Measurements from ENCODE around the gene LGALS1. TPM values are rescaled to one million over a fixed set of nuclear protein-coding genes. Genes with fewer than 3 reads are reported as not detected.
"Not testable (repeated sequence)": the region's sequence is repeated elsewhere in the genome, so short reads cannot be mapped to it uniquely, and the experiment has no call there.

The LGALS1 gene
- total and polyA plus RNA-seq, 2 experiments from 2014 or later: 568 to 780 TPM

DNA sequence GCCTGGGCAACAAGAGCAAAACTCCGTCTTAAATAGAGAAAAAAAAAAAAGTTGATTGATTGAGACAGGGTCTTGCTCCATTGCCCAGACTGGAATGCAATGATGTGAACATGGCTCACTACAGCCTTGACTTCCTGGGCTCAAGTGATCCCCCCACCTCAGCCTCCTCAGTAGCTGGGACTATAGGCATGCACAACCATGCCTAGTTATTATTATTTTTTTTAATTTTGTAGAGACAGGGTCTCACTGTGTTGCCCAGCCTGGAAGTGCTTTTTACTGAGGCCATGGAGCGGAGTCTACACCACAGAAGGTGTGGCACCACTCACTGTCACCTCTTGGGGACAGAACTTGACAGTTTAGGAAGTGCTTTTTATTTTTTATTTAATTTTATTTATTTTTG lies 39.2 kb downstream of the LGALS1 start:
- 88% methylated on average over 2 of the region's 2 CpGs for WGBS (ENCODE audit: low lambda C conversion rate, missing lambda C conversion rate)
- Histone ChIP-seq H3K4me2 (no peak overlapping the region), H3K27ac (no peak overlapping the region), H3K9me2 (replicated peaks; ENCODE audit: insufficient read depth) (no peaks in the 10 kb centered on the region), H2AFZ (no peak overlapping the region), H3K4me1 (ENCODE audit: insufficient read depth) (no peaks in the 10 kb centered on the region), H3K9me3 (ENCODE audit: low read depth) (no peaks in the 10 kb centered on the region), H3K36me3 (replicated peaks; ENCODE audit: insufficient read depth, low read depth) (no peaks in the 10 kb centered on the region), H4K20me1 (ENCODE audit: insufficient read depth, poor library complexity, severe bottlenecking) (no peaks in the 10 kb centered on the region), H3K79me2 (no peaks in the 10 kb centered on the region), H3K27me3 (no peaks in the 10 kb centered on the region), H3K4me3 (no peak overlapping the region)
- no peak for DNase-seq (ENCODE audit: low spot score)
- TF ChIP-seq, protein P1, sequence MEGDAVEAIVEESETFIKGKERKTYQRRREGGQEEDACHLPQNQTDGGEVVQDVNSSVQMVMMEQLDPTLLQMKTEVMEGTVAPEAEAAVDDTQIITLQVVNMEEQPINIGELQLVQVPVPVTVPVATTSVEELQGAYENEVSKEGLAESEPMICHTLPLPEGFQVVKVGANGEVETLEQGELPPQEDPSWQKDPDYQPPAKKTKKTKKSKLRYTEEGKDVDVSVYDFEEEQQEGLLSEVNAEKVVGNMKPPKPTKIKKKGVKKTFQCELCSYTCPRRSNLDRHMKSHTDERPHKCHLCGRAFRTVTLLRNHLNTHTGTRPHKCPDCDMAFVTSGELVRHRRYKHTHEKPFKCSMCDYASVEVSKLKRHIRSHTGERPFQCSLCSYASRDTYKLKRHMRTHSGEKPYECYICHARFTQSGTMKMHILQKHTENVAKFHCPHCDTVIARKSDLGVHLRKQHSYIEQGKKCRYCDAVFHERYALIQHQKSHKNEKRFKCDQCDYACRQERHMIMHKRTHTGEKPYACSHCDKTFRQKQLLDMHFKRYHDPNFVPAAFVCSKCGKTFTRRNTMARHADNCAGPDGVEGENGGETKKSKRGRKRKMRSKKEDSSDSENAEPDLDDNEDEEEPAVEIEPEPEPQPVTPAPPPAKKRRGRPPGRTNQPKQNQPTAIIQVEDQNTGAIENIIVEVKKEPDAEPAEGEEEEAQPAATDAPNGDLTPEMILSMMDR (IDR thresholded peaks at IDR 0.05; ENCODE audit: poor library complexity): no peak
- TF ChIP-seq EZH2 (IDR thresholded peaks at IDR 0.05; ENCODE audit: borderline replicate concordance) (no peak), EZH2phosphoT487 (IDR thresholded peaks at IDR 0.05; ENCODE audit: low read depth, severe bottlenecking, unreplicated experiment) (no peak)

- Histone ChIP-seq H2AFZ (no peak overlapping the region), H4K20me1 (ENCODE audit: insufficient read depth, poor library complexity, severe bottlenecking) (no peaks in the 10 kb centered on the region), H3K79me2 (no peaks in the 10 kb centered on the region), H3K9me3 (ENCODE audit: low read depth) (no peaks in the 10 kb centered on the region), H3K27me3 (no peaks in the 10 kb centered on the region), H3K4me3 (no peak overlapping the region), H3K36me3 (replicated peaks; ENCODE audit: insufficient read depth, low read depth) (no peaks in the 10 kb centered on the region), H3K4me2 (no peak overlapping the region), H3K9me2 (replicated peaks; ENCODE audit: insufficient read depth) (no peaks in the 10 kb centered on the region), H3K27ac (no peak overlapping the region), H3K4me1 (ENCODE audit: insufficient read depth) (no peaks in the 10 kb centered on the region)
- TF ChIP-seq EZH2phosphoT487 (IDR thresholded peaks at IDR 0.05; ENCODE audit: low read depth, severe bottlenecking, unreplicated experiment) (no peak), EZH2 (IDR thresholded peaks at IDR 0.05; ENCODE audit: borderline replicate concordance) (no peak)
- TF ChIP-seq, protein P1 (IDR thresholded peaks at IDR 0.05; ENCODE audit: poor library complexity): no peak
- WGBS (ENCODE audit: low lambda C conversion rate, missing lambda C conversion rate): 94% methylated on average over 7 of the region's 7 CpGs
- no peak for DNase-seq (ENCODE audit: low spot score)
These were observed 40.3 kb downstream of the LGALS1 start for GRCh38 chr22:37715760-37716159.

DNA sequence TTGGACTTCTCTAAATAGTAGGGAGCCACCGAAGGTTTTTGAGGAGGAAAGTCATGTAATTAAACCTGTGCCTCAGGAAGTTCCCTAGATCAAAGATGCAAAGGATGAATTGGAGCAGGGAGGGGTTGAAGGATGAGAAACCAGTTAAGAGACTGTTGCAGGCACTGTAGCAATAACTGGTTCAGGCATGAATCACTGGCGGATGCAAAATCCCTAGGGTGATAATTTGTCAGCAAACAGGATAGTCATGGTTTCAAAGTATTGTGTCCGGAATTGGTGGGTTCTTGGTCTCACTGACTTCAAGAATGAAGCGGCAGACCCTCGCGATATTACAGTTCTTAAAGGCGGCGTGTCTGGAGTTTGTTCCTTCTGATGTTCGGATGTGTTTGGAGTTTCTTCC lies 41.3 kb downstream of the LGALS1 start:
- Histone ChIP-seq H3K27me3 (no peaks in the 10 kb centered on the region), H3K4me1 (ENCODE audit: insufficient read depth) (no peaks in the 10 kb centered on the region)

DNA sequence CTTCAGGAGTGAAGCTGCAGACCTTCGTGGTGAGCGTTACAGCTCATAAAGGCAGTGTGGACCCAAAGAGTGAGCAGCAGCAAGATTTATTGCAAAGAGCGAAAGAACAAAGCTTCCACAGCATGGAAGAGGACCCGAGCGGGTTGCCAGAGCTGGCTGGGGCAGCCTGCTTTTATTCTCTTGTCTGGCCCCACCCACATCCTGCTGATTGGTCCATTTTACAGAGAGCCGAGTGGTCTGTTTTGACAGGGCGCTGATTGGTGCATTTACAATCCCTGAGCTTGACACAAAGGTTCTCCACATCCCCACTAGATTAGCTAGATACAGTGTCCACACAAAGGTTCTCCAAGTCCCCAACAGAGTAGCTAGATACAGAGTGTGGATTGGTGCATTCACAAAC lies 41.8 kb downstream of the LGALS1 start:
- not testable (repeated sequence) for H3K36me3 ChIP-seq (replicated peaks; ENCODE audit: insufficient read depth, low read depth); H3K4me1 ChIP-seq (ENCODE audit: insufficient read depth); H3K79me2 ChIP-seq; H3K27ac ChIP-seq; H3K27me3 ChIP-seq; H2AFZ ChIP-seq; H4K20me1 ChIP-seq (ENCODE audit: insufficient read depth, poor library complexity, severe bottlenecking); H3K4me3 ChIP-seq; H3K9me2 ChIP-seq (replicated peaks; ENCODE audit: insufficient read depth); DNase-seq (ENCODE audit: low spot score); H3K4me2 ChIP-seq; H3K9me3 ChIP-seq (ENCODE audit: low read depth)
- WGBS (ENCODE audit: low lambda C conversion rate, missing lambda C conversion rate): 95% methylated on average over 7 of the region's 7 CpGs

More for the DNA sequence above, 41.3 kb downstream of the LGALS1 start:
- no peaks in the 10 kb centered on the region for H3K9me2 ChIP-seq (replicated peaks; ENCODE audit: insufficient read depth)
- H3K27ac ChIP-seq: no peak overlapping the region
- DNase-seq (ENCODE audit: low spot score): no peak
- WGBS (ENCODE audit: low lambda C conversion rate, missing lambda C conversion rate): 88% methylated on average over 9 of the region's 9 CpGs
- no peaks in the 10 kb centered on the region for H3K36me3 ChIP-seq (replicated peaks; ENCODE audit: insufficient read depth, low read depth)
- H3K4me3 ChIP-seq: no peak overlapping the region
- no peaks in the 10 kb centered on the region for H3K9me3 ChIP-seq (ENCODE audit: low read depth)
- TF ChIP-seq EZH2 (IDR thresholded peaks at IDR 0.05; ENCODE audit: borderline replicate concordance) (no peak), EZH2phosphoT487 (IDR thresholded peaks at IDR 0.05; ENCODE audit: low read depth, severe bottlenecking, unreplicated experiment) (no peak)
- TF ChIP-seq, protein P1 (IDR thresholded peaks at IDR 0.05; ENCODE audit: poor library complexity): no peak
- H4K20me1 ChIP-seq (ENCODE audit: insufficient read depth, poor library complexity, severe bottlenecking): no peaks in the 10 kb centered on the region
- H3K4me2 ChIP-seq: no peak overlapping the region
- no peaks in the 10 kb centered on the region for H3K79me2 ChIP-seq
- H2AFZ ChIP-seq: no peak overlapping the region

GRCh38 chr22:37717746-37718305 lies 42.4 kb downstream of the LGALS1 start:
- not testable (repeated sequence) for DNase-seq (ENCODE audit: low spot score); H3K9me3 ChIP-seq (ENCODE audit: low read depth); H3K4me3 ChIP-seq; H3K36me3 ChIP-seq (replicated peaks; ENCODE audit: insufficient read depth, low read depth); H3K79me2 ChIP-seq; H3K27me3 ChIP-seq; H4K20me1 ChIP-seq (ENCODE audit: insufficient read depth, poor library complexity, severe bottlenecking); H2AFZ ChIP-seq; H3K4me2 ChIP-seq; H3K9me2 ChIP-seq (replicated peaks; ENCODE audit: insufficient read depth); H3K4me1 ChIP-seq (ENCODE audit: insufficient read depth); H3K27ac ChIP-seq
- 94% methylated on average over 30 of the region's 38 CpGs for WGBS (ENCODE audit: low lambda C conversion rate, missing lambda C conversion rate)

Data from hepatocyte (in vitro differentiated cells).